LNCaP clone FGC (cell line): Measurements from ENCODE around the gene CD276.
A peak's percentile ranks its signal among the peaks of the same experiment; 100 is the strongest.
"Not testable (repeated sequence)": the region's sequence is repeated elsewhere in the genome, so short reads cannot be mapped to it uniquely, and the experiment has no call there.

ENCODE experiments used
- DNase-seq: peaks from one replicate; pipeline ENCODE4 v3.0.0-alpha.2; 2011; ENCODE audit warnings: low read depth
- H3K4me3 ChIP-seq: 2 replicates; pipeline ENCODE4 v1.5.1; 2011; ENCODE audit warnings: mild to moderate bottlenecking, low read depth, low read length, control low read depth
- CTCF ChIP-seq: IDR thresholded peaks from 2 replicates; pipeline ENCODE4 v1.5.1; 2012; ENCODE audit warnings: mild to moderate bottlenecking; ENCODE audit not compliant: control insufficient read depth, insufficient read depth; ENCODE audit errors: extremely low read depth

The CD276 gene

GRCh38 chr15:73683777-73684580 is at the start of gene CD276:
CD276 (plus strand) TSS chr15:73684383; CDS start chr15:73699640, 15,257 bp downstream.
- no peak for TF ChIP-seq CTCF
- peak within 1 kb of the TSS; percentile 72 for H3K4me3 ChIP-seq

GRCh38 chr15:73637527-73637926 is 46.7 kb upstream of the CD276 start:
- no peak overlapping the region for H3K4me3 ChIP-seq
- TF ChIP-seq CTCF = no peak
- DNase-seq = peak; percentile 69

More at GRCh38 chr15:73683777-73684580, at the start of gene CD276:
- DNase-seq = no peak

- not testable (repeated sequence) for H3K4me3 ChIP-seq, DNase-seq
These were observed 44.7 kb upstream of the CD276 start for GRCh38 chr15:73639464-73639863.

- no peak for TF ChIP-seq CTCF
These were observed 36.7 kb upstream of the CD276 start for GRCh38 chr15:73647259-73648013.

GRCh38 chr15:73648014-73648295 is 36.2 kb upstream of the CD276 start:
- H3K4me3 ChIP-seq = no peak overlapping the region
- no peak for TF ChIP-seq CTCF
- no peak for DNase-seq

More at GRCh38 chr15:73647259-73648013, 36.7 kb upstream of the CD276 start:
- DNase-seq = no peak
- H3K4me3 ChIP-seq = no peak overlapping the region

GRCh38 chr15:73650416-73651126 is 33.6 kb upstream of the CD276 start:
- TF ChIP-seq CTCF = no peak
- DNase-seq = no peak
- no peak overlapping the region for H3K4me3 ChIP-seq

- peak; percentile 96 for DNase-seq
- no peak for TF ChIP-seq CTCF
- H3K4me3 ChIP-seq = no peak overlapping the region
These were observed 29.5 kb upstream of the CD276 start for GRCh38 chr15:73654659-73655058.
